NCI-H526 (cell line): ENCODE measurements around the gene SLC25A10.
"Not testable (repeated sequence)": the region's sequence is repeated elsewhere in the genome, so short reads cannot be mapped to it uniquely, and the experiment has no call there.

Experiments
- DNase-seq, 2 experiments: peaks; one replicate each; lab custom pipeline; 2025; lab: John Stamatoyannopoulos, UW

Gene SLC25A10

DNA sequence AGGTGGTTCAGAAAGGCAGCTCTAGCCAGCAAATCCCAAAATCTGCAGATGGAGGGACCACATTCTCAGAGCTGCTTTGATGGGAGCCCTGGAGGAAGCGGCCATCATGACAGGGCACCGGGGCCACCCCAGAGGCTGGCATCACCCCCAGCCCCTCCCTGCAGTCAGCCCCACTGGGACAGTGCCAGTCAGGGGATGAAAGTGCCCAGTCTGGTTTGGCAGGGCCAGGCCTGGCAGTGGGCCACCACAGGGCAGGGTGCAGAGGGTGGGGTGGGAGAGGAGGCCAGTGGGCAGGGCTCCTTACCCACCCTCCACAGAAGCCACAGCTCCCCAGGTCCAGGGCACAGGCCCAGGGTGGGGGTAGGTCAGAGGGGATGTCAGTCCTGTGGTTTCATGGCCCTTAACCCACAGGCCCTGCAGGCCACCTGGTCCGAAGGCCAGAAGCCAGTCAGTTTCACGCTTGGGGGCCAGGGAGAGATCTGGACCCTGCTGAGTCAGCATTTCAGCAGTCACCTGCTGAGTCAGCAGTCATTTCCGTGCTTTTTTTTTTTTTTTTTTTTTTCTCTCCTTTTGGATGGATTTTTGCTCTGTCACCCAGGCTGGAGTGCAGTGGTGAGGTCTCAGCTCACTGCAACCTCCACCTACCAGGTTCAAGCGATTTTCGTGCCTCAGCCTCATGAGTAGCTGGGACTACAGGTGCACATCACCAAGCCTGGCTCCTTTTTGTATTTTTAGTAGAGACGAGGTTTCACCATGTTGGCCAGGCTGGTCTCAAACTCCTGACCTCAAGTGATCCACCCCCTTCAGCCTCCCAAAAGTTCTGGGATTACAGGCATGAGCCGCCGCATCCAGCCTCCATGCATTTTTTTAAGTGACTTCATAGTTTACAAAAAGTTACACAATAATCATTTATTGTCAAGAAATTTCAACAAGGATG, 10.4 kb downstream of the SLC25A10 start:
- DNase-seq: no peak

DNA sequence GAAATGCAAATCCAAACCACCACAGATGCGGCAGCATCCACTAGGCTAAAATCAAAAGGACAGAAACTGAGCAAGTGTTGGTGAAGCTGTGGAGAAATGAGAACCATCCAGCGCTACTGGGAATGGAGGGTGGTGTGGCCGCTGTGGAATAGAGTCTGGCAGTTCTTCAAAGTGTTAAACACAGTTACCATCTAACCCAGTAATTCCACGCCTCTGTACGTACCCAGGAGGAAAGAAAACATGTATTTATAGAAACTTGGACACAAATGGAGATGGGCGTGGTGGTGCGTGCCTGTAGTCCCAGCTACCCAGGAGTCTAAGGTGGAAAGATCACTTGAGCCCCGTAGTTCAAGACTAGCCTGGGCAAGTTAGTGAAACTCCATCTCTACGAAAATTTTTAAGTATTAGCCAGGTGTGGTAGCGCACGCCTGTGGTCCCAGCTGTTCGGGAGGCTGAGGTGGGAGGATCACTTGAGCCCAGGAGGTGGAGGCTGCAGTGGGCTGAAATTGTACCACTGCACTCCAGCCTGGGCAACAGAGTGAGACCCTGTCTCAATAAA, 11.6 kb downstream of the SLC25A10 start:
- peak in 1 of 2 experiments; percentile 53 for DNase-seq

- DNase-seq: peak; percentile 54 to 60
Measured at GRCh38 chr17:81725439-81725838, 13.4 kb downstream of the SLC25A10 start.

DNA sequence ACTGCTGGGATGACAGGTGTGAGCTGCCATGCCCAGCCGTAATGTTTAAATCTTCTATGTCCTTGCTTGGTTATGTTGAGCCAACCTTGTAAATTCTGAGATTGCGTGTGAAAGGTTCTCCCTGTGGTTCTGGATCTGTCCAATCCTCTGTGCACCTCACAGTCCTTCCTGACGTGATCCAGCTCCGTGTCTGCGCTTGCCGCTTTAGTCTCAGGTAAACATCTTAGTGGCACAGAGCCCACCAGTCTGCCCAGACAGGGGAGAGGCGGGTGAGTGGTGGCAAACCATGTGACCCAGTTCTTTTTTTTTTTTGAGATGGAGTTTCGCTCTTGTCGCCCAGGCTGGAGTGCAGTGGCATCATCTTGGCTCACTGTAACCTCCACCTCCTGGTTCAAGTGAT, 13.9 kb downstream of the SLC25A10 start:
- no peak for DNase-seq

DNA sequence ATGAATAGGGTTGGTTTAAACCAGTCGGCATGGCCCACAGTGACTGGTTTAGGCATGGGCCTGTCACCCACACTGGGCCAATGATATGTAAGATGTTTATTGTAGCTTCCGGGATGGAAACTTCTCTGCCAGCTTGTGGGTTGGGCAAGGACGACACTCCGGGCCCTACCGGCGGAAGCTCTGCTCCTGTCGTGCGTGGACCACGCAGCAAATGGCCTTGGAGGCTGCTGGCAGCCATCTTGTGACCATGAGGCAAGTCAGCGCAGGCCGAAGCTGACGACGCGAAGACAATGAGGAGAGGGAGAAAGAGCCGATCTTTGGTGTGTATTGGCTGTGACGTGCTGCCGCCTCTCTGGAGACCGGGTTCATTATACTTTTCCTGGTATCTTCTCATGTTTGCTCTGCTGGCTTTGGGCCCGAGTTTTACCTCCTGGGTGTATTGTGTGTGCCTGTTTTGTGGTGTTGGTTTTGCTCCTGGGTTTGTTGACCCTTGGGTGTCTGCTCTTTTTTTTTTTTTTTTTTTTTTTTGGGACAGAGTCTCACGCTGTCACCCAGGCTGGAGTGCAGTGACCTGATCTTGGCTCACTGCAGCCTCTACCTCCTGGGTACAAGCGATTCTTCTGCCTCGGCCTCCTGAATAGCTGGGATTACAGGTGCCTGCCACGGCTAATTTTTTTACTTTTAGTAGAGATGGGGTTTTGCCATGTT, 15.4 kb downstream of the SLC25A10 start:
- no peak for DNase-seq

DNA sequence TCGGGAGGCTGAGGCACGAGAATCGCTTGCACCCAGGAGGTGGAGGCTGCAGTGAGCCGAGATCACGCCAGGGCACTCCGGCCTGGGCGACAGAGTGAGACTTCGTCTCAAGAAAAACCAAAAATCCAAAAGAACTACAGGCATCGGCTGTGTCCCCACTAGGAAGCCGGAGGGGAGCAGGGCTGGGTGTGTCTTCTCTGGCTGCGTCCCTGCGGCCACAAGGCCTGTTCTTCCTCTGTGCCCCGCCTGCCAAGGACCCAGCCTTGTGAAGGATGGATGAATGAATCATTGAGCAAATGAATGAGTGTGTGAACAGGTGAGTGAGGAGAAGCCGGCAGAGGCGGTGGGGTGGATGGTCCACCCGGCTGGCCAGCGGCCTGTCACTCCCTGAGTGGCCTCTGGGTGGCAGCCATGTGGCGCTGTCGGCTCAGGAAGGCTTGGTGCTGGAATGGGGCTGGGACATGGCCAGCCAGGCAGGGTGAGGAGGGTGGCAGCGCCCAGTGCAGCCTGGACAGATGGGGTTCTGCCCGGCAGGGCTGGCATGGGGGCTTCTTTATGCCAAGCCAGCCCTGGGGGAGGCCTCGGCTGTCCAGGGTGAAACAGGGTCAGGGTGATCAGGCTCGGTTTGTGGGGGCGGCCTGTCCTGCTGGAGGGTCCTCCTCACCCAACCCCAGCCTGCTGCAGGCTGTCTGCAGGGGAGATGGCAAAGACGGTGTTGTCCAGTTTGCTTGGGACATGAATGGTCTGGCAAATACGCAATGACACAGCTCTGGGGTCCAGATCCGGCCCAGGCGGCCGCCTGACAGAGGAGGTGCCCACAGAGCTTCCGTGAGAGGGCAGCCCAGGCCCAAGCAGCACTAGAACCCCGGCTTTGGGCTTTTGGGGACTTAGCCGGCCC, 21.7 kb downstream of the SLC25A10 start:
- DNase-seq: peak in 1 of 2 experiments; percentile 87

DNA sequence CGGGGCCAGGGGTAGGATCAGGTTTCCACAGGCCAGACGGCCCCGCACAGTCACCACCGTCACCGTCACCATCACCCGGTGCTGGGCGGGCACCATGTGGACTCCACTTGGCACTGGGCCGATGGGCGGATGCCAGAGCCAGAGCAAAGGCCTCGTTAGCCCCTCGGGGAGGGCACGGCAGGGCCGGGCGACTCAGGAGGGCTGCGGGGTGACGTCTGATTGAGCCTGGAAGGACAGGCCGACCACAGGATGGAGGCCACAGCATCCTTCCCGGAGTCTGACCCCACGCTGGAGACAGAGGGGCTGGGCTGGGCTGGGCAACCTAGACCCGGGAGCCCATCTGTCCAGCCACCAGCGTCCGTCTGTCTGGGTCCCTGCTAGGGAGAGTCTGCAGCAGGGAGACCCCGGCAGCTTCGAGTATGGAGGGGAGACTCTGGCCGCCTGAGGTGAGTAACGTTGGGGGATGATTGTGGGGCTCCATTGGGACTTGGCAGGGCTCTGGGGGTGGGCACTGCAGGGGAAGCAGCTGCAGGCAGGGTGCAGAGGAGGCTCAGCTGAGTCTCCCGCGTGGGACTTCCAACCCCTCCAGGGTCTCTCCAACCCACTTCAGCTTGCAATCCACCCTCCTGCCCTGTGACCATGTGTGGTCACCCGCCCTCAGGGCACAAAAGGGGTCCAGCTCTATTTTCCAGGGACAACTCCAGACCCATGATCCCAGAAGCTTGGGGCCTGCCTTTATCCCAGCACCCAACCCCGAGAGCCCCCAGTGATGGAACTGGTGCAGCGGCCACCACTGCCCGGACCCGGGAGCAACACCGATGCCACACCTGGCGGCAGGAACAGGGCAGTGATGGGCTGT, 22.6 kb downstream of the SLC25A10 start:
- DNase-seq: no peak

DNA sequence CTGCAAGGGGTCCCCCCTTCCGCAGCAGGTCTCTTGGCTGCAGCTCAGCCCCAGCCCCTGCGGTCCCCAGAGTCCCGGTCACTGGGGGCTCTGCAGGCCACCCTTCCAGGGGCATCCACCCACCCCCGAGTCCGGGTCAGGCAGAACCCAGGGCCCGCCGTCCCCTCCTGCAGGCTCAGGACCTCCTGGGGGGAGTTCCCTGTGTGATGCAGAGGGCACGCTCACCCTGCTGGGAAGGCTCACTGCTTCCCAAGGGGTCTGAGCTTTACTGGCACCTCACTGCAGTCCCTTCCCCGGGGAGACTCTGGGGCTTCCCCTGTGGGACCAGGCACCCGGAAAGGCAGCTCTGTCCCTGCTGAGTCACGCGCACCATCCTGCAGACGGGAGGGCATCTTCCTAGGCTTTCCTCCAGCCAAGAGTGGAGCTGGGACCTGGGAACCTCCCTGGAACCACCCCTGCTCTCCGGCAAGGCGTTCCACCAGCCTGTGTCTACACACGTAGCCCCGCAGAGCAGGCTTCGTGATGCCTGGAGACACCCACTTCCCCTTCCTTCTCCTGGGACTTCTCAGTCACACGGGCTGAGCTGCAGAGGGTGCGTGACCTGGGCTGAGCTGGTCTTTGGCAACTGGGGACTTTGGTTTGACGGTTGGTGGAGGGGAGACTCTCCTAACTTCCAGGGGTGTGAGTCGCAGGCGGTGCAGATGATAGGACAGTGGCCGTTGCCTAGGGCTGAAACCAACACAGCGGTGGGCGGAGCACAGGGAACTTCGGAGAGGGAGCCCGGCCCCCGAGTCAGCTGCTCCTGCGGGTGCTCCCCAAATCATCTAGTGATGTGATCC, 23.4 kb downstream of the SLC25A10 start:
- peak in 1 of 2 experiments; percentile 81 for DNase-seq

- DNase-seq: no peak
Measured at GRCh38 chr17:81737947-81738800, 26.1 kb downstream of the SLC25A10 start.

DNA sequence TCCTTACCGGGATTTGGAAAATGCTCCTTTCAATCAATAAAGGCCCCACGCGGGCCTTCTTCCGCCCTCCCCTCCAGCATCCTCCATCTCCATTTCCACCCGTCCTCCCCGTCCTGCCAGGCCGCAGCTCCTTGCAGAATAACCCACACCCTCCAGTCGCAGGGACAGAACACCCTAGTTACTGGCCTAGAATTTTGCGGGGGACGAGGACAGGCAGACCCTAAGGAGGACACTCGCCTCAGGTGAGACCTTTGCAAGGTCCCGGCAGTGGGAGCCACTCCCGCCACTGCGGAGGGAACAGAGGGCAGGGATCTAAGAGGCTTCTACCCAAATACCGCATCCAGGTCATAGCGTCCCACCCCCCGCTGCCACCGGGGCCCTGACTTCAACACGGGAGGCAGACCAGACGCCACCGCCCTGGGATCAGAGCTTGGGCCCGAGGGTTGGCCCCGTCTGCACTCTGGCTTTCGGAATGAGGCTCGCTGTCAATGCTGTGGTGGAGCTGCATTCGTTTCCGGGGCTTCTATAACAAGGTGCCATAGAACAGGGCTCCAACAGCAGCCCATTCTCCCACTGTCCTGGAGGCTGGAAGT, 26.8 kb downstream of the SLC25A10 start:
- no peak for DNase-seq

DNA sequence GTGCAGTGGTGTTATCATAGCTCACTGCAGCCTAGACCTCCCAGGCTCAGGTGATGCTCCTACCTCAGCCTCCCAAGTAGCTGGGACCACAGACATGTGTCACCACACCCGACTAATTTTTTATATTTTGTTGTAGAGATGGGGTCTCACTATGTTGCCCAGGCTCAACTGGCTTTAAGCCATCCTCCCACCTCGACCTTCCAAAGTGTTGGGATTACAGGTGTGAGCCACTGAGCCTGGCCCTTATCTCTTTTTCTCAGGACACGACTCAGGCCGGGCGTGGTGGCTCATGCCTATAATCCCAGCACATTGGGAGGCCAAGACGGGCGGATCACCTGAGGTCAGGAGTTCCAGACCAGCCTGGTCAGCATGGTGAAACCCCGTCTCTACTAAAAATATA, 27.5 kb downstream of the SLC25A10 start:
- not testable (repeated sequence) for DNase-seq

- DNase-seq: no peak
Measured at GRCh38 chr17:81740395-81740961, 28.4 kb downstream of the SLC25A10 start.

- no peak for DNase-seq
Measured at GRCh38 chr17:81741049-81741593, 29.0 kb downstream of the SLC25A10 start.

DNA sequence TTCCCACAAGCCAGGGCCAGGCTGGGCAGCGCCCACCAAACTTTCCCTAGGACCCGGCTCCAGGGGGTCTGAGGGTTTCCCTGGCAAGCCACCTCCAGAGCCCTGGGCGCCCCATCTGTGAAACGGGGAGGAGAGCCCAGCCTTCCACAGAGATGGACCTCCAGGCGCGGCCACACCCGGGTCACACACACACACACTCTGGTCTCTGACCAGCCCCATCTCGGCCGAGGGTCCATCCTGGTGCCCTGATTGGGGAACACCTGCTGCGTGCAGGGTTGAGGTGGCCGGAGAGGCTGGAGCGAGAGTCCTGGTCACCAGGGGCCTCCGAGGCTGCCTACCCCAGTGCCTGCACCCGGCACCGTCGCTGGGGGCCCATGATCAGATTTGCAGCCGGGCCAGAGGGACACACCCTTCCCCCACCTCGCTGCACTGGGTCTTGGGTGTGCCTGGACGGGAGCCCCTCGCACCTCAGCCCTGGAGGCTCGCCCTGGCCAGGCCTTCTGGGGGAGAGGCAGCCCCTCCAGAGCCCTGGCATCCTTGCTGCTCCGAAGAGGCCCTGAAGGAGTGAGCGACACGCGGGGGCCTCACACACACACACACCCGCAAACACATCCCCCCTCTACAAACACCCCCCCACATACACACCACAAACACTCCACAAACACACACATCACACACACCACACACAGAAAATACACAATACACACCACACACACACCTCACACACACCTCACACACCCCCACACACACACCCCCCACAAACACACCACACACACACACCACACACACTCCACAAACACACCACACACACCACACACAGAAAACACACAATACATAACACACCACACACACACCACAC, 29.7 kb downstream of the SLC25A10 start:
- no peak for DNase-seq
